NCI-H1436 treated with DMSO at 0.1 percent for 48 hours (cell line): ENCODE measurements around the gene PIK3R1.
"Not testable (repeated sequence)": the region's sequence is repeated elsewhere in the genome, so short reads cannot be mapped to it uniquely, and the experiment has no call there.

ENCODE experiments used
- DNase-seq: peaks from one replicate; lab custom pipeline; 2025; lab: John Stamatoyannopoulos, UW

PIK3R1 gene

DNA sequence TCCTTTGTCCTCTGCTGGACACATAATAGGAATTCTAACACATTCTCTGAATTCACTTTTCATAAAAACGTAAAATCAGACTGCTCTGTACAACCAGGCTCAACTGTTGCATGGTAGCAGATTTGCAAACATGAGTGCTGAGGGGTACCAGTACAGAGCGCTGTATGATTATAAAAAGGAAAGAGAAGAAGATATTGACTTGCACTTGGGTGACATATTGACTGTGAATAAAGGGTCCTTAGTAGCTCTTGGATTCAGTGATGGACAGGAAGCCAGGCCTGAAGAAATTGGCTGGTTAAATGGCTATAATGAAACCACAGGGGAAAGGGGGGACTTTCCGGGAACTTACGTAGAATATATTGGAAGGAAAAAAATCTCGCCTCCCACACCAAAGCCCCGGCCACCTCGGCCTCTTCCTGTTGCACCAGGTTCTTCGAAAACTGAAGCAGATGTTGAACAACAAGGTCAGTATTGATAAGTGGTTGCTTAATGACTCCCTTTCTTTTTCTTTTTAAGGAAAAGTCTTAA lies 11.1 kb downstream of the PIK3R1 start:
- no peak for DNase-seq

DNA sequence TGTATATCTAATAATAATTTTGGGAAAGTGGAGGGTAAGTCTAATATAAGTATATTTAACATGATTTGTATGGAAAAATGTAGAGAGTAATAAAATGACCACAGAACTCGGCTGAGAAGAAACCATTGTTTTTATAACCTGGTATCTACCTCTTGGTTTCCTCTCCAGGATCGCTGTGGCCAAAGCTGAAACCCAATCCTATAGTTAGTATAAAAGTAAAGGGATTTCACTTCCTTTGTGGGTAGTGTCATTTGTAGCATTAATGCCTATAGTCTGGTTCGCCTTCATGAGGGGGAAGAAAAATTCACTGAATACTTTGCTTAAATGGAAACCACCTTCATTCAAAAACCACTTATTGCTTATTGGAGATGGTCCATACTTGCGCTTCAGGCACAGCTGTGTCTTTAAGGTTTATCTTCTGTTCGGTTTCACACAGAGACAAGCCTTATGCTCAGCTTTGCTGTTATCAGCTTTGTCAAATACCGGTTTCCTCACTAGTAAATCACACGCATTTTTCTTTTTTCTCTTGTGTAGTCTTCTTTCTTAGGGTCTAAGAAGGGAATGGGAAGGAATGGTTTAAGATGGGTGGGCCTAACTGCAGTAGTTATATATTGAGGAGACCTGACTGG lies 12.1 kb downstream of the PIK3R1 start:
- DNase-seq: no peak

DNA sequence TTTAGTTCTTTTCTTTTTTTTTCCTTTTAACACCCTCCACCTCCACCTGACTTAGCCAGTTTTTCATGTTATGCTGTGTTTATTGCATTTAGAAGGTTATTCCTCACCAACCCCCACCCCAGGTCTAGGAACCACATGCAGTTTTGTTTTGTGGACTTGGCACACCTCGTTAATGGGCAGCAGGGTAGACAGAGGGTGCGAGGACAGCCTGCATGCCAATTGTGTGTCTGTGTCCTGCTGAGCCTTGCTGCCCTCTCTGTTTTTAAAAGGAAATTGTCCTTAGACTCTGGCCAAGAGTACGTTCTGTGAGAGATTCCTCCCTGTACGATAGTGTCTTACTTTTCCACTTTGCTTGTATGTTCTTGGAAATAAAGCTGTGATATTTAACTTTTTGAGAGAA lies 13.9 kb downstream of the PIK3R1 start:
- no peak for DNase-seq

DNA sequence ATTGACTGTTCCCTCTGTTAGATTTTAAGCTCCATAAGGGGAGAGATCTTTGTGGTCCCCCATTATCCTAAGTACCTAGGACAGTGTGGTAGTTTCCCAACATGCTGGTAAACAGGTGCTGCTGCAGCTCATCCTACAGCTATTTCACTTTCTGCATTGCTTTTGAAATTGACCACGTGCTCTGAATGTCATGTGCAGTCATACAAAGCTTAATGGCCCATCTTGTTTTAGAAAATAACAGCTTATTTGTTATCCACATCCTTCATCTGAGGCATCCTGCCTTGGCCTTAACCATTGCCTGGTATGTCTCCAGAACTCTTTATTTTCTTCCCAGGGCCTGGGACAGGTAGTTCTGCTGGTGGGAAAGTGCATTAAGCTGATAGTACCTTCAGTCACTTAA lies 14.7 kb downstream of the PIK3R1 start:
- no peak for DNase-seq

DNA sequence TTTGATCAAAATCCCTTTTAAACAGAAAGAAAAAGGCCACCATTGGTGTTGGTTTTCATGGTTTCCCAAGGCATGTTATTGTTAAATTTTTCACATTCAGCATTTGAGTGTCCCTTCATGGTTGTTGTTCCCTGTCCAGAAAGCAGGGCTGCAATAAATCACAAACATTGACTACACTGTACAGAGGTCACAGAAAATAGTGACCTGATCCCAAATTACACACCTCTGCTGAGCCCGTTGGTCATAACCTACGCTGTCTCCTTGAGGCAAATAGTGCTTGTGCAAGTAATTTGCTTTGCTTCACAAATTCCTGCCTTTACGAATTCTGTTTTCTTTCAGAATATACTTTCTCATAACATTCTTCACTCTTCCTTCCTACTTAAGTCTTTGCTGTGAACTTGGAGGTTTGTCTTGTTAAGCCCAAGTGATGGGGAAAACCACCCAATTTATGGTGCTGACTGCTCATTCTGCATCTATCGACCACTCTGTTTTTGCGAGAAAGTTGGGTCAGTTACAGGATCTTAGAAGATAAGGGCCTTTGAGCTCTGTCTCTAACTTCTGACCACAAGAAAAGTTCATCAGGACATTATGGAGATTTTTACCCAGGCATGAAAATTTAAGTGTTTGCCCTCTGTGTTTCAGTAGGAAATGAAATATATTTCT lies 16.0 kb downstream of the PIK3R1 start:
- no peak for DNase-seq

DNA sequence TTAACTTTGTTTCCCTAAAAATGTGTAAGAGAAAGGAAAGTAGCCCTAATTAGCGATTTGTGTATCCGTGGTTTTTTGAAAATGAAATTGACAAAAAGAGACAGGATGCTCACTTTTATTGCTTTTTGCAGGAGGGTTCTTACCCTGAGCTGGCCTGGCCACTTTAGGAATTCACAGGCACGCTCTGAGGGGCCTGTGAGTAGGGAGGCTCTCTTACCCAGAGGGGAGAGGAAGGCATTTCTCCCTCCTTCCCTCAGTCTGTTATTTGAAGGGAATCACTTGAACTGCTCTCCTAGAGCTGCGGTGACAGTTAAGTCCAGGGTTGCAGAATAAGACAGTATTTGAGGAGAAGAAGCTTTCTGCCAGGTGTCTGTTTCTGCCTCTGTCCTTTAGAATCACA lies 16.7 kb downstream of the PIK3R1 start:
- DNase-seq: no peak

DNA sequence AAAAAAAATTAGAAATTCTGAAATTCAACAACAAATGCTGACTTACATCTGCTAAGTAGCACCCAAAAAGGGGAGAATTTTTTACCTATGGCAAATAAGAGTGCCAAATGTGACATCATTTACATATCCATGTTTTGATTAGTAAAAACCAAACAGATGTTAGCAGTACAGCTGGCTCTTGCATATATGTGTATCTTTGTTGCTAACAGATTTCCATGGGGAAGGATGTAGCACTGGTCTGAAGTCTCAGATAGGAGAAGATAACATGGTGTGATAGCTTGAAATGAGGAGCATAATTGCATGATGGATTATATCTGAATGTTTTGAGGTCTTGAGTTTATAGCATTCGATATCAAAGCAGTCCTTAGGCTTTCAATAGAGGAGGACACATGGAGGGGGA lies 17.5 kb downstream of the PIK3R1 start:
- no peak for DNase-seq

DNA sequence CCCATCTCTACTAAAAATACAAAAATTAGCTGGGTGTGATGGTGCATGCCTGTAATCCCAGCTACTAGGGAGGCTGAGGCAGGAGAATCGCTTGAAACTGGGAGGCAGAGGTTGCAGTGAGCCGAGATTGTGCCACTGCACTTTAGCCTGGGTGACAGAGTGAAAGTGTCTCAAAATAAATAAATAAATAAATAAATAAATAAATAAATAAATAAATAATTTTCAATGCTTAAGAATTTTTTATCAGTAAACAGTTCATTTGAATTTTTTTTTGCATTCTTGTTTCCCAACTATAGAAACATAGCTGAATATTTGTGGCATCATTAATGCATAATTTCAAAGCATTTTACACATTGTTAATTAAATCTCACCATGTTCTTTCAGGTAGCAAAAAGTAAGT lies 19.7 kb downstream of the PIK3R1 start:
- not testable (repeated sequence) for DNase-seq

DNA sequence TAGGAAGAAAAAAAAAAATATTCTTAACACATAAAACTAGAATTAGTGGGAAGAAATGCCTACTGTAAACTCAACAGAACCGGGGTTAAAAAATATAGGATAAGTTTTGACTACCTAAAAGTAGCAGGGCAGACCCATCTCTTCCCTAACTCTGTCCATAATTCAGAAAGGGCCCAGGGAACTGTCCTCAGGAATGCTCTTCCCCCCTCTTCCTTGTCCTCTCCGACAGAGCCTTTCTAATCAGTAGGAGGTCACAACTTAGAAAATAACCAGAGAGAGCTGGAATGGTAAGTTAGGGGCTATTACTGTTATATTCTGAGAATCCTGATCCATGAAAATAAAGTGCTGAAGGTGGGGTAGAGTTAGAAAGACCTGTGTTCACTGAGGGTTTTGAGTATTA lies 22.2 kb downstream of the PIK3R1 start:
- DNase-seq: no peak

DNA sequence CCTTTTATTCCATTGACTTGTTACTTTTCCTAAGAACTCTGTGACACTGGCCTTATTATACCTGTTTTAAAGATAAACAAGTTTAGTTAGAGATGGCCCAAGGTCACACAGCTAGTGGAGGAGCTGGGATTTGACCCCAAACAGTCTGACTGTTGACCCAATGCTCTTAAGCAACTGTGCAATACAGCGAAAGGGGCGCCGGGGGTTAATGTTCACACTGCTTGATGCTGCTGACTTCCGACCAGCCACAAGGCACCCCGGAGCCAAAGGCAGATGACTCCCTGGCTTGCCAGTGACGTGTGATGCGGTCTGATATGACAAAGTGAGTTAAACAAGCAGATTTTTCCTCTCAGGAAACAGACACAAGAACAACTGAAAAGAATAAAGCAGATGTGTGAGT lies 23.9 kb downstream of the PIK3R1 start:
- no peak for DNase-seq

DNA sequence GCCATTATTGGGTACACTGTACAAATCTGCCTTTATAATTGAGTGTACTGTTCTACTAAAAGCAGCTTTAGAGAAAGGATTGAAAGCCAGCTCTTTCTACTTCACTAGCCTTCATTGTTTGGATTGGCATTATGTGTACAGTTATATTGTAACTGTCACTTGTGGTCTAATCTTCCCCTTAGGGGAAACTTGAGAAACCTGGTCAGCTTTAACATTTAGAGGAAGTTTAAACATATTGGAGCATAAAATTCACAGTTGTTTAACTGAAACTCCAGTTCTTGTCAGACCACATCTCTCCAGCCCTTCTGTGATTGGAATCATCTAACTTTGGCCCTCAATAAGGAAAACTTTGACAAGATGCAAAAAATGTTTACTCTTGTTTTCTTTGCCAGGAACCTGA lies 24.6 kb downstream of the PIK3R1 start:
- DNase-seq: no peak

DNA sequence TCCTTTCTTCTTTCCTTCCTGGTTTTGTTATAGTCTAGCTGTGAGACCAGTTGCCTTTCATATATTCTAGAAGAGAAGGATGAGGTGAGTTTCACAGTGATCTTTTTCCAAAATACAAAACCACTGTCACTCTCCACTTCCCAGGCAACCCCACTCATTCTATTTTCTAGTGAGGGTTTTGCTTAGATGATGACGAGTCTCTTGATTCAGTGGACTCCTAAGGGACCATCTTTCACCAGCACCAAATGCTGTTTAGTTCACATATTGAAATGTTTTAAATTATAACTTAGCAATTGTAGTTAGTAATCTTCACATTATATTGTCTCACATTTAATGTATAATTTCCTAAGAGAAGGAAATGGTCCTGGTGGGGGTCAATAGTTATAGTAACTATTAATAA lies 25.2 kb downstream of the PIK3R1 start:
- DNase-seq: no peak

DNA sequence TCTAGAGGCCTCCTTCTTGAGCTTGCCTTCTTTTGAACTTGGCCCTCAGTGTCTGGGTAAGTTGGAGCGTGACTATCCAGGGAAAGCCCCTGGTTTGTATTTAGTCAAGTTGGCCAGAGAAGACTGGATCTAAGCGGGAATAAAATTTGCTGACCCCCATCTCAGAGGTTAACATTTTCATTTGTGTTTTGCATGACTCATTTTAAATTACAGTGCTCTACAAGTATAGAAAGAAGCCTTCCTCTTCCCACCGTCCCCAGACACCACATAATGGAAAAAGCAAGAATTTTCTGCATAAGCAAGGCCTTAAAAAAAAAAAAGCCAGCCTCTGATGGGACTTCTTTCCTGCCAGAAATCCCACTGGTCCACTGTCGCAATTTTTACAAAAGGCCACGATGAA lies 27.2 kb downstream of the PIK3R1 start:
- no peak for DNase-seq

DNA sequence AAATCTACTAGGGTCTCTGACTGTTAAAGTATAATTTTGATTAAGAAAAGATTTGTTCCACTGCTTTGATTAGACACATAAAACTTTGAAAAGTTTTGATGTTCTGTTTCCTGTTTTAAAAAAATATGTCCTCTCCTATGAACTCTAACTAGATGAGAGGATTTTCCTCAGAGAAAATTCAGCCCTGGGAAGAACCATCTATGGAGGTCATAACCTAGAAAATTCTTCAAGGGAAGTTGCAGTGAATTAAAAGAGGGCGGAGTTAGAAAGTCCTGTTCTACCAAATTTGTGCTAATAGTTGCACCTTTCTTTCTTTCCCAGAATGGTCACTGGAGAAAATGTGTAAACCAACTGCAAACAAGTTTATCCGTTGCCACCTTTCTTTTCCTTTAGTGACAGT lies 27.7 kb downstream of the PIK3R1 start:
- DNase-seq: no peak

DNA sequence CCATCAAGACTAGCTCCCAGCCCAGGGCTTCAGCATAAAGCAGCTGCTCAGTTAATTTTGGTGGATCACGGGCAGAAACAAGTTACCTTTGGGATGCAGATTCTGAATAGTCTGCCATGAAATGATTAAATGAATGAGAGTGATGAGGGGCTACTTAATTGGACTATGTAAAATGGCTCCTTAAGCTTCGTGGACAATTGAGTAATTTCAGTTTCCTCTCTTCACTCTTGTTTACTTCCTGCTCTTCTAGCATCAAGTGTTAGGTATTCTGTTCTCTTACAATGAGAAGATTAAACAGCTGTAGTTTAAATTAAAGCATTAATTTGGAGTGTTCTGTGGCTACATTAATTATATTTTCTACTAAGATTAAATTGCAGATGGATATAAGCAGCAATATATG lies 28.1 kb downstream of the PIK3R1 start:
- peak; percentile 66 for DNase-seq

DNA sequence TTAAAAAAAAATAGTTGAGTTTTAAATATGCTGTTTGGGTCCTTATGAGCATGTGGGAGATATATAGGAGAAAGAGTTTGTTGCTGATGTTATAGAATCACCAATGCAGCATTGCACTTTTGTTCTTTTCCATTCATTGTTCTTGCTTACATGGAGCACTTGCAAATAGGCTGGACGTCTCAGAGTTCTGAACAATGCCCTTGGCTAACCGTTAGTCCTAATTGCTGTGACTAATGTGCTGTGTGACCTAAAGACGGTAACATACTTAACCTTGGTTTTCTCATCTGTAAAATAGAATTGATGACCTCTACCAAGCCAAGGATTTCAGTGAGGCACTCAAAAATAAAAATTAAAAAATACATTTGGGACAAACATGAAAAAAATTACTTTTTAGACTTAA lies 29.8 kb downstream of the PIK3R1 start:
- no peak for DNase-seq

DNA sequence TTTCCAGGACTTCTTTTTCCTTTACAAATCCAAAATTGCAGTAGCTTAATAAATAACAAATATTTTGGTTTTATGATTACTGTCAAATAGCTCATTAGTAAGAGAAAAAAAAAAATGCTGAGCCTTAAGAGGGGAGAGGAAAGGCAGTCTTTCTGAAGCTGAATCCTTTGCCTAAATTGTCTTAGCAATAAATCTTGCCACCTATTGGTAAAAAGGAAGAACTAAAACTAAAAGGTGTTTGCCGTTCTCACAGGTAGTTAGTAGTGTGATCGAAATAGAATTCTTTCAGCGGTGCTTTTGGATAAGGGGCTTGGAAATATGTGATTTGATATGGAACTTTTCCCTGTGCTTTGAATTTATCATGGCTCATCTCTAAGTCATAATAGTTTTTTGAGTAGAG lies 31.2 kb downstream of the PIK3R1 start:
- DNase-seq: no peak

DNA sequence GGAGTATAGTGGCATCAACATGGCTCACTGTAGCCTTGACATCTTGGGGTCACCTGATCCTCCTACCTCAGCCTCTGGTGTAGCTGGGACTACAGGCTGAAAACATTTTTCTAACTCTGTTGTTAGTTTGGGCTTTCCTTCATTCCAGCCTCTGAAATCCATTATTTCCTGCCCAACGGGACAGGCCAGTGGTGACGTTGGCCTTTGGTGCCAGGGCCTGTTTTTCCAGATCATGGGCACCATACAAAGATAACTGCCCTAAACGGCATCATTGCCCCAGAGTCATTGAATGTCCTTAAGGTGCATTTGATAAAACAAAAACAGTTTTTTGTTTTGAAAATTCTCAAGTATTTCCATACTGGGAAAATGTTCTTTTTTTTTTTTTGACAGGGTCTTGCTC lies 32.1 kb downstream of the PIK3R1 start:
- no peak for DNase-seq

DNA sequence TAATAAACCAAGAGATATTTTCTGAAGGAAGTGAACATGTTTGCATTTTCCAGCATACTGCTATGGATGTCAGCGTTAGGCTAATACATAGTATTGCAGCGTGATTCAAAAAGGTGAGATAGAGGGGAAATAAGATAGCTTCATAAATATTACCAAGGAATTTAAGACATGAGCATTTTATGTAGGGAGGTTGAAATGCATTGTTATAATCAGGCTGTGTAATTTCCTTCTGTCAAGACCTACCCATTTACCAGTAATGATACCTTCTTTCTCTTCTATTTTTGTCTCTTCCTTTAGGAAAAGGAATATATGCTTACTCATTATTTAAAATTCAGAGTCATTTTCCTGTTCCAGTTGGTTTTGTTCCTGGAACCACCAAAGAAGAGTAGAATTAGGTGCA lies 33.3 kb downstream of the PIK3R1 start:
- DNase-seq: no peak

DNA sequence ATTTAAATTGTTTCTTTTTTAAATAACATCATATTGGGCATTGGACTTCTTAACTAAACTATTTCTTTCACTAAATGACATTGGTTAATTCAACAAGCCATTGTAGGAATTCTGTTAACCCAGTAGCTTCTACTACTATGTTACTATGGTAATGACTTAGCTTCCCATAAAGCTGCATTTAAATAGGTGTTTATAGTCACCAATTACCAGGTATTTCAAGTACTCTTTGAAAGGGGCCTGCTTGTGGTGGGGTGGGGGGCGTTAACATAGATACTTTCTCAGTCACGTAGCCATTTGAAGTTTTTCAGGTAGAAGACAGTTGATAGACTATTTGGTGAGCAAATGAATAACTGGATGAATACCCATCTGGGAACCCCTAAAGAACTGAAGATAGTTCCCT lies 34.0 kb downstream of the PIK3R1 start:
- no peak for DNase-seq

DNA sequence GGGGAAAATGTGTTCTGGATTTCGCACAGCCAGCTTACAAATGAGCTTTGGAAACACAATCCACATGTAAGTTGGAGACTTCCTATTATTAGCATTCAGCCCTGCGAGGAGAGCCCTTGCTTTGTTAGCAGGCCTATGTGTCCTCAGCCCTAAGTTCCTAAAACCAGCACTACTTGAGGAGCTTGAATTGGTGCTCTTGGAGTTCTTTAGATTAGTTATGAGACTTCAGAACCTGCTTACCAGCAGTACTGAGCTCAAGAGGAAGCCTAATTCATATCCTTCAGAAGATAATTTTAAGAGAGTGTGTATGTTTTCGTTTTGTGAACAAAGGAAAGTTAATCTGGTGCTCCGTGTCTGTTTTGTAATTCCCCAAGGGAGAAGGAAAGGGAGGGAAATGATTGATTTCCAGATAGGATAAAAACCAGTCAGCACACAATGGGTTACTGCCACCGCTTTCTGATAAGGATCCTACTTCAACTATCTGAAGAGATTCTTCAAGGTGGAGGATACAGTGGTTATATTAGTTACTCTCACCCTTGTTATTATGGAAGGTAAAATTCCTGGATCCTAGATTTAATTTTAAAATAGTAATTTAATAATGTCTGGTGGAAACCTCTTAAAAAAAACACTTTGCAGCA lies 35.2 kb downstream of the PIK3R1 start:
- DNase-seq: no peak

DNA sequence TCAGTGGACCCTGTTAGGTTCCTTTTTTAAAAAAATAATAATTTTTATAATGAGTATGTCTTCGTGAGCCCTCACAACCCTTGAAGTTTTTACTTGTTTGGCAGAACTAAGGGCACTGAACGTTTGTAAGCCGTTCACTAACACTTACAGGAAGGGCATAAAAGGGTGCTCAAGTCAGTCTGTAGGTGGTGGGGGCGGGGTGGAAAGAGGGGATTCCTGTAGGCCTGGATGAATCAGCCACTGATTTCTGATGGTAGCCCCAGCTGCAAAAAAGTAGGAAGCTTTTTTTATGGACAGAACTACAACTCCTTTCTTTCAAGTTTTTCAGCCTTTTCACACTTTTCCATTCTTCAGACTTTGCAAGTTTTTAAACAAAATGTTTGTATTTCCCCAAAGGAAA lies 35.8 kb downstream of the PIK3R1 start:
- DNase-seq: no peak

DNA sequence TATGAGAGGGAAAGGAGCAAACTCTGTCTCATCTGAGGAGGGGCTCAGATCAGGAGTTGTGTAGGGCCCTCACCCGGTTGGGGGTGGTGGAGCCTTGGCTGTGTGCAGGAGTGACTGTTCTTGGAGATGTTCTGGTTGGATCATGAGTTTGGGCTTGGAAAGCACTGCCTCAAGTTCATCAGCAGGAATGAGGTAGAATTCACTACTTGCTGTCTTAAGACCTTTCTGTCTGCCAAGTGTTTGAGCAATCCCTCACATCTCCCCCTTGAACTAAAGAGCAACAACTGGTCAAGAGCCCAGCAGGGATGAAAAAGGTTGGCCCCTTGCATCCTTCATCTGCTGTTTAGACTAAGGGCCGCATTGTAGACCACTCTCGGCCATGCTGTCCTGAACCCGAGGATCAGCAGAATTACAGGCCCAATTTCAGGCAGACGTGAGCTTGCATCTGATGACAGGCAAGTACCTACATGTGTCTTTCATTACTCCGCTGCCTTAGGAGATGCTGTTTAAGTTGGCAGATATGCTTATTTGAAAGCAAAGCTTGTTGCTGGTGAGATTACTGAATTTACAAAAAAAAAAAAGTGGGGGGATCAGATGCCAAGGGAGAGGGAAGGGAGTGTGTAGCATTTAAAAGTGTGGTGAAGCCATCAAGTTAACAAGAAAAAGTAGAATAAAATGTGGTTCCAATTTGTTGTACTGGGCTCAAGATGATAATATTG lies 36.4 kb downstream of the PIK3R1 start:
- no peak for DNase-seq
